Left ventricle myocardium superior (tissue), 1 donor: ENCODE results near the gene ZNF594. TPM values are rescaled to one million over a fixed set of nuclear protein-coding genes. Genes with fewer than 3 reads are reported as not detected.

ENCODE experiments used
- total RNA-seq: library from RNA; stranded (reverse); fragmentation: NEBNext Ultra II Directional; extraction: Animal tissue kit (Norgen Biotek cat#: 25700); gene quantifications from one replicate; pipeline ENCODE4 v1.2.1, GENCODE V29; 2021
- donor health status: DM: no; HTN: yes; CAD: no; lungs with severe emphysema.

ZNF594 gene
- total RNA-seq, 1 donor from 2014 or later, result 7.5 TPM

Other genes with a start within 250 kb of the ZNF594 start
- 193 TPM for gene PFN1, start 243.3 kb downstream of the ZNF594 start, total RNA-seq
- 670 TPM for gene ENO3, start 240.7 kb downstream of the ZNF594 start, total RNA-seq
- 151 TPM for gene SPAG7, start 224.1 kb downstream of the ZNF594 start, total RNA-seq
- gene CAMTA2, start 204.2 kb downstream of the ZNF594 start, total RNA-seq, result 35.9 TPM
- 3.2 TPM for gene INCA1, start 194.3 kb downstream of the ZNF594 start, total RNA-seq
- gene KIF1C, start 193.9 kb downstream of the ZNF594 start, total RNA-seq, result 747 TPM
- not detected for gene SLC52A1, start 156.4 kb downstream of the ZNF594 start, total RNA-seq
- gene ZFP3, start 113.4 kb downstream of the ZNF594 start, total RNA-seq, result 11.1 TPM
- 2.6 TPM for gene ZNF232, start 80.0 kb downstream of the ZNF594 start, total RNA-seq
- gene USP6, start 75.8 kb downstream of the ZNF594 start, total RNA-seq, result 0.15 TPM
- 1.2 TPM for gene SCIMP, start 43.0 kb upstream of the ZNF594 start, total RNA-seq
- gene RABEP1, start 90.4 kb upstream of the ZNF594 start, total RNA-seq, result 56.0 TPM
- gene NUP88, start 227.8 kb upstream of the ZNF594 start, total RNA-seq, result 34.9 TPM
- gene RPAIN, start 228.3 kb upstream of the ZNF594 start, total RNA-seq, result 26.5 TPM
- gene C1QBP, start 247.3 kb upstream of the ZNF594 start, total RNA-seq, result 127 TPM